MM.1S (cell line): ENCODE data around the gene TMPRSS12.

Experiments
- CTCF ChIP-seq: fragments of 300-600 bp; sonication (generic); IDR thresholded peaks from 2 replicates; pipeline ENCODE4 v1.5.1; 2016; ENCODE audit warnings: antibody characterized with exemption, low read length, mixed read lengths
- EZH2 ChIP-seq: fragments of 300-600 bp; sonication (generic); optimal IDR thresholded peaks from 2 replicates; pipeline ENCODE3; 2017; ENCODE audit warnings: low read depth, mild to moderate bottlenecking, antibody characterized with exemption, low read length, mixed read lengths

GRCh38 chr12:50933459-50934124 lies 90.9 kb downstream of the TMPRSS12 start:
- TF ChIP-seq CTCF: no peak
- no peak for TF ChIP-seq EZH2
